OCI-LY7 (cell line): ENCODE measurements around the gene DDX39B. TPM values are rescaled to one million over a fixed set of nuclear protein-coding genes. Genes with fewer than 3 reads are reported as not detected.

Experiments used
- BruUV-seq: library from RNA; stranded (reverse); fragments of 400-500 nt; replicated peaks from 2 replicates; lab custom pipeline; 2021; lab: Mats Ljungman, UMichigan
- CTCF ChIA-PET: fragments of 300-600 bp; sonication (Branson Sonifier 250); formaldehyde crosslinking; loops from one replicate; lab custom pipeline; 2022; ENCODE audit warnings: antibody characterized with exemption; ENCODE audit not compliant: unreplicated experiment; lab: Charles Lee
- POLR2A ChIA-PET: fragments of 300-600 bp; sonication (Branson Sonifier 250); formaldehyde crosslinking; loops from one replicate; lab custom pipeline; 2022; ENCODE audit warnings: antibody characterized with exemption; lab: Charles Lee
- DNase-seq: peaks from one replicate; pipeline ENCODE4 v3.0.0-alpha.2; 2015; ENCODE audit warnings: low spot score
- H2AFZ ChIP-seq: fragments of 200-600 bp; sonication (generic), shearing (Covaris generic); 2 replicates; pipeline ENCODE4 v1.6.1; 2014; ENCODE audit warnings: mild to moderate bottlenecking, antibody characterized with exemption, low read length, moderate library complexity
- H3K27ac ChIP-seq: fragments of 200-600 bp; sonication (generic); 2 replicates; pipeline ENCODE4 v1.5.1; 2014; ENCODE audit warnings: mixed run types, low read depth, mild to moderate bottlenecking, moderate library complexity, low read length, inconsistent platforms; ENCODE audit not compliant: poor library complexity, severe bottlenecking
- H3K36me3 ChIP-seq: fragments of 200-600 bp; sonication (generic); 2 replicates; pipeline ENCODE4 v1.6.1; 2014; ENCODE audit warnings: mild to moderate bottlenecking, antibody characterized with exemption, low read length, moderate library complexity, mixed read lengths; ENCODE audit not compliant: insufficient read depth
- H3K4me1 ChIP-seq: fragments of 200-600 bp; sonication (generic); 2 replicates; pipeline ENCODE4 v1.5.1; 2014; ENCODE audit warnings: mild to moderate bottlenecking, low read length; ENCODE audit not compliant: insufficient read depth, poor library complexity, severe bottlenecking
- H3K4me2 ChIP-seq: fragments of 200-600 bp; sonication (generic); 2 replicates; pipeline ENCODE4 v1.6.1; 2014; ENCODE audit warnings: mild to moderate bottlenecking, low read length
- H3K4me3 ChIP-seq: fragments of 200-600 bp; sonication (generic); 2 replicates; pipeline ENCODE4 v1.5.1; 2014; ENCODE audit warnings: mild to moderate bottlenecking, low read depth, low read length; ENCODE audit not compliant: poor library complexity, severe bottlenecking
- H3K79me2 ChIP-seq: fragments of 200-600 bp; sonication (generic); 2 replicates; pipeline ENCODE4 v1.6.1; 2016; ENCODE audit warnings: low read depth, mild to moderate bottlenecking, low read length, moderate library complexity, mixed read lengths; ENCODE audit not compliant: insufficient read depth
- H3K9me2 ChIP-seq: fragments of 200-600 bp; sonication (generic); 2 replicates; pipeline ENCODE4 v1.6.1; 2016; ENCODE audit warnings: mild to moderate bottlenecking, low read length, mixed read lengths; ENCODE audit not compliant: insufficient read depth
- H3K9me3 ChIP-seq: fragments of 200-600 bp; sonication (generic); 2 replicates; pipeline ENCODE4 v1.6.1; 2014; ENCODE audit warnings: mild to moderate bottlenecking, mixed run types, low read length, mixed read lengths
- H4K20me1 ChIP-seq: fragments of 200-600 bp; sonication (generic); 2 replicates; pipeline ENCODE4 v1.6.1; 2014; ENCODE audit warnings: mild to moderate bottlenecking, antibody characterized with exemption, low read length, moderate library complexity, mixed read lengths; ENCODE audit not compliant: insufficient read depth
- EZH2phosphoT487 ChIP-seq: fragments of 200-600 bp; sonication (generic); IDR thresholded peaks from 2 replicates; pipeline ENCODE4 v1.6.1; 2018; ENCODE audit warnings: low read depth, borderline replicate concordance, mild to moderate bottlenecking, mixed run types, antibody characterized with exemption, low read length, moderate library complexity, mixed read lengths
- intact Hi-C: fragments of 100-400 bp; cut with micrococcal nuclease; formaldehyde crosslinking; loops from one replicate; pipeline ENCODE4 v1.10.0; 2022; ENCODE audit not compliant: unreplicated experiment
- total RNA-seq, 2 experiments: library from RNA; depleted of rRNA in 1 of 2; stranded (reverse); fragments of >200 nt in 1 of 2; shearing (Covaris generic) in 1 of 2; gene quantifications; 2 replicates each; pipeline ENCODE4 v1.2.3, GENCODE V29; 2014 to 2022
- TF ChIP-seq, protein P1 (sequence below): fragments of 200-600 bp; sonication (generic); conservative IDR thresholded peaks from 2 replicates; pipeline ENCODE4 v1.5.1; 2014; ENCODE audit warnings: mild to moderate bottlenecking, antibody characterized with exemption, low read length, moderate library complexity, mixed read lengths

Gene DDX39B
- total RNA-seq, 2 experiments from 2014 or later = 481 to 736 TPM

- BruUV-seq = no TSS peak
- Histone ChIP-seq H3K4me1 (peaks cover 70% of the 10 kb centered on the region), H3K27ac (peak overlapping the region; percentile 94), H4K20me1 (no peaks in the 10 kb centered on the region), H3K4me3 (peak overlapping the region; percentile 57), H3K9me2 (no peaks in the 10 kb centered on the region), H2AFZ (no peak overlapping the region), H3K79me2 (no peaks in the 10 kb centered on the region), H3K36me3 (peaks cover 46% of the 10 kb centered on the region), H3K9me3 (no peaks in the 10 kb centered on the region), H3K4me2 (peak overlapping the region; percentile 81)
- TF ChIP-seq, protein P1, sequence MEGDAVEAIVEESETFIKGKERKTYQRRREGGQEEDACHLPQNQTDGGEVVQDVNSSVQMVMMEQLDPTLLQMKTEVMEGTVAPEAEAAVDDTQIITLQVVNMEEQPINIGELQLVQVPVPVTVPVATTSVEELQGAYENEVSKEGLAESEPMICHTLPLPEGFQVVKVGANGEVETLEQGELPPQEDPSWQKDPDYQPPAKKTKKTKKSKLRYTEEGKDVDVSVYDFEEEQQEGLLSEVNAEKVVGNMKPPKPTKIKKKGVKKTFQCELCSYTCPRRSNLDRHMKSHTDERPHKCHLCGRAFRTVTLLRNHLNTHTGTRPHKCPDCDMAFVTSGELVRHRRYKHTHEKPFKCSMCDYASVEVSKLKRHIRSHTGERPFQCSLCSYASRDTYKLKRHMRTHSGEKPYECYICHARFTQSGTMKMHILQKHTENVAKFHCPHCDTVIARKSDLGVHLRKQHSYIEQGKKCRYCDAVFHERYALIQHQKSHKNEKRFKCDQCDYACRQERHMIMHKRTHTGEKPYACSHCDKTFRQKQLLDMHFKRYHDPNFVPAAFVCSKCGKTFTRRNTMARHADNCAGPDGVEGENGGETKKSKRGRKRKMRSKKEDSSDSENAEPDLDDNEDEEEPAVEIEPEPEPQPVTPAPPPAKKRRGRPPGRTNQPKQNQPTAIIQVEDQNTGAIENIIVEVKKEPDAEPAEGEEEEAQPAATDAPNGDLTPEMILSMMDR = no peak
- no peak for TF ChIP-seq EZH2phosphoT487
- intact Hi-C loops = loop anchor here (1.0 kb wide), 3 partner anchors 8 to 21 kb away; partner anchors contain the start of gene LTA
- POLR2A ChIA-PET = interaction anchor here (1.0 to 1.9 kb wide), 5 partner anchors 8 to 37 kb away, joined by 3 to 6 read pairs (median 4); partner anchors contain the start of gene TNF
- no peak for DNase-seq
- CTCF ChIA-PET = interaction anchor here (0.7 kb wide), 1 partner anchor 10 kb away, joined by 3 read pairs; no protein-coding TSS in a partner anchor
Measured at GRCh38 chr6:31560697-31561058, 18.9 kb upstream of the DDX39B start.

DNA sequence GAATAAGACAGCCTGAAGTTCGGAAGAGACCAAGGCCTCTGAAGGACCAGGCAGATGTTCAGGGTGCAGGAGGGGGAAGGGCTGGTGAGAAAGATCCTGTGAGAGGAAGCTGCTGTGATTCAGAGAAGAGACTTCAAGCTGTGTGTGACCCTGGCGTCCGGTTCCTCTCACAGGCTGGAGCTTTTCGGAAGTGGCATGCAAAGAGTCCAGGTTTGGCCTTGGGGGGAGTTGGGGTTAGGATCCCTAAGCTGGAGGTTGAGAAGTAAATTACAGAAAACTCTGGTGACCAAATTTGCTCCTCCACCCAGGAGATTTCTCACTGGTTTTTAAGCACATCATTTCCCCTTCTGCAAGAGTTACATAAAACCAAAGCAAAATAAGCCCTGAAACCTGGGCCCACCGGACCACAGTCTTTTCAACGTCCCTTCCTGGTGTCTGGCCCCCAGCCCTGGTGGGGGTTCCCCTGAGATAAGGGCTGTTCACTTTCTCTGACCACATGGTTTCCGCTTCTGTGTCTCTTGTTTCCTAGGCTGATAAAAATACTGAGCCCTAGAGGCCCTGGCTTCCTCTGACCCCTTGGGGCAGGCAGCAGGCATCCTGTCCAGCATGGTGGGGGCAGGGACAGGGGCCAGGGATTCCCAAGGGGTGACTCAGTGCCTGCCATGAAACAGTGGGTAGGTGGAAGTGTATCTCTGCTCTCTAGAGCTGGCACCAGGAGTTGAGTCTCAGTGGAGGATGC, 18.3 kb upstream of the DDX39B start:
- DNase-seq = peak; percentile 90
- peak overlapping the region; percentile 57 for H3K4me3 ChIP-seq
- peaks cover 70% of the 10 kb centered on the region for H3K4me1 ChIP-seq
- intact Hi-C loops = loop anchor here (1.0 kb wide), 3 partner anchors 8 to 21 kb away; partner anchors contain the start of gene LTA
- H3K4me2 ChIP-seq = peak overlapping the region; percentile 81
- no peak overlapping the region for H2AFZ ChIP-seq
- no peaks in the 10 kb centered on the region for H3K9me3 ChIP-seq
- TF ChIP-seq, protein P1 = no peak
- no peak for TF ChIP-seq EZH2phosphoT487
- BruUV-seq = no TSS peak
- H3K27ac ChIP-seq = peak overlapping the region; percentile 94
- H4K20me1 ChIP-seq = no peaks in the 10 kb centered on the region
- peaks cover 46% of the 10 kb centered on the region for H3K36me3 ChIP-seq
- no peaks in the 10 kb centered on the region for H3K9me2 ChIP-seq
- ChIA-PET POLR2A (interaction anchor here (0.6 to 1.9 kb wide), 9 partner anchors 8 to 61 kb away, joined by 3 to 6 read pairs (median 3); partner anchors contain the start of genes LST1 and TNF), CTCF (interaction anchor here (0.7 kb wide), 1 partner anchor 9 kb away, joined by 3 read pairs; no protein-coding TSS in a partner anchor)
- H3K79me2 ChIP-seq = no peaks in the 10 kb centered on the region

DNA sequence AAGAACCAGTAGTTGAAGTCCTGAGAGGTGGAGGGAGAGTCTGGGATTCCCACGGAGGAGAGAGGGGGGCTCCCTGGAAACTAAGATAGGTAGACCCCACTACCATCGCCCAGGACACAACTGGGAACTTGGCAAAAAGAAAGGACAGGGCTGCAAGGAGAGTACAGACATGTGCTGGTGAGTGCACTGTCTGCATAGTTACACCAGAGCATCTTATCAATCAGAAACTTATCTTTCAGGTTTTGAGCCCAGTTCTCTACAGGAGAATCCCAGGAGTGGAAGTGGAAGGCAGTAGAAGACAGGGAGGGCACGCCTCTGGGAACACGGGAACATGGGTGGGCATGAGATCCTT, 17.8 kb upstream of the DDX39B start:
- TF ChIP-seq EZH2phosphoT487 = no peak
- TF ChIP-seq, protein P1 = no peak
- no peak overlapping the region for H2AFZ ChIP-seq
- ChIA-PET POLR2A (interaction anchor here (0.6 to 1.9 kb wide), 10 partner anchors 8 to 61 kb away, joined by 3 to 6 read pairs (median 3); partner anchors contain the start of genes LST1 and TNF), CTCF (no interaction called here)
- DNase-seq = no peak
- peaks cover 46% of the 10 kb centered on the region for H3K36me3 ChIP-seq
- peak overlapping the region; percentile 57 for H3K4me3 ChIP-seq
- H3K9me3 ChIP-seq = no peaks in the 10 kb centered on the region
- no peaks in the 10 kb centered on the region for H3K9me2 ChIP-seq
- H3K27ac ChIP-seq = peak overlapping the region; percentile 94
- BruUV-seq = TSS peak; percentile 50
- no peaks in the 10 kb centered on the region for H4K20me1 ChIP-seq
- no peaks in the 10 kb centered on the region for H3K79me2 ChIP-seq
- peaks cover 75% of the 10 kb centered on the region for H3K4me1 ChIP-seq
- intact Hi-C loops = no loop called here
- H3K4me2 ChIP-seq = peak overlapping the region; percentile 81
